Activated T-cell treated with anti-CD3 and anti-CD28 coated beads for 1 hour (primary cell): ENCODE measurements around the gene CD207.
"Not testable (repeated sequence)": the region's sequence is repeated elsewhere in the genome, so short reads cannot be mapped to it uniquely, and the experiment has no call there.

Source experiments
- DNase-seq: peaks from one replicate; pipeline ENCODE4 v3.0.0-alpha.2; 2020; ENCODE audit warnings: low read depth

The CD207 gene

GRCh38 chr2:70828914-70829824, 6.4 kb downstream of the CD207 start:
- no peak for DNase-seq

GRCh38 chr2:70828115-70828514, 7.5 kb downstream of the CD207 start:
- DNase-seq: no peak

- no peak for DNase-seq
These were observed 8.2 kb downstream of the CD207 start for GRCh38 chr2:70827388-70827787.

- DNase-seq: no peak
These were observed 8.8 kb downstream of the CD207 start for GRCh38 chr2:70826696-70827350.

GRCh38 chr2:70823249-70823648, 12.4 kb downstream of the CD207 start:
- DNase-seq: no peak

- DNase-seq: no peak
These were observed 12.8 kb downstream of the CD207 start for GRCh38 chr2:70822843-70823242.

- no peak for DNase-seq
These were observed 15.1 kb downstream of the CD207 start, which contains the start of gene CLEC4F for GRCh38 chr2:70820499-70820898. Gene CLEC4F, minus strand, starts transcription at chr2:70820599. Its CDS starts 76 bp downstream, at chr2:70820523.

- no peak for DNase-seq
These were observed 18.2 kb downstream of the CD207 start for GRCh38 chr2:70817284-70817954.

GRCh38 chr2:70816726-70817125, 18.9 kb downstream of the CD207 start:
- DNase-seq: no peak

- no peak for DNase-seq
These were observed 26.3 kb downstream of the CD207 start for GRCh38 chr2:70808983-70809958.

GRCh38 chr2:70807828-70808118, 27.8 kb downstream of the CD207 start:
- no peak for DNase-seq

- no peak for DNase-seq
These were observed 28.4 kb downstream of the CD207 start for GRCh38 chr2:70807102-70807827.

- no peak for DNase-seq
These were observed 29.0 kb downstream of the CD207 start for GRCh38 chr2:70806620-70807019.

GRCh38 chr2:70806013-70806412, 29.6 kb downstream of the CD207 start:
- no peak for DNase-seq

GRCh38 chr2:70801607-70802263, 33.9 kb downstream of the CD207 start:
- no peak for DNase-seq

GRCh38 chr2:70799706-70800105, 35.9 kb downstream of the CD207 start:
- no peak for DNase-seq

GRCh38 chr2:70797996-70798395, 37.6 kb downstream of the CD207 start:
- DNase-seq: not testable (repeated sequence)

- DNase-seq: no peak
These were observed 38.1 kb downstream of the CD207 start for GRCh38 chr2:70797506-70797905.

GRCh38 chr2:70796262-70796661, 39.4 kb downstream of the CD207 start:
- DNase-seq: no peak

GRCh38 chr2:70795164-70795995, 40.2 kb downstream of the CD207 start:
- DNase-seq: no peak
